DND-41 (cell line): ENCODE data around the gene ZNF583.

Source experiments
- ATAC-seq: fragments of 200-7000 bp; cut with Tn5 transposase; 3 replicates; pipeline ENCODE4 v1.9.1; 2021; ENCODE audit warnings: low read depth; ENCODE audit not compliant: insufficient read depth
- DNase-seq: peaks from one replicate; pipeline ENCODE4 v3.0.0-alpha.2; 2020
- H2AFZ ChIP-seq: 2 replicates; pipeline ENCODE4 v1.6.0; 2012; ENCODE audit warnings: low read depth, low read length
- H3K27ac ChIP-seq: 2 replicates; pipeline ENCODE4 v1.5.1; 2012; ENCODE audit warnings: low read length, inconsistent platforms
- H3K27me3 ChIP-seq: fragments of 200-600 bp; sonication (generic); 2 replicates; pipeline ENCODE4 v1.6.0; 2012; ENCODE audit warnings: low read length, mild to moderate bottlenecking, inconsistent platforms; ENCODE audit not compliant: insufficient read depth, poor library complexity
- H3K36me3 ChIP-seq: 2 replicates; pipeline ENCODE4 v1.5.1; 2012; ENCODE audit warnings: low read length, inconsistent platforms; ENCODE audit not compliant: insufficient read depth
- H3K4me1 ChIP-seq: 2 replicates; pipeline ENCODE4 v1.5.1; 2012; ENCODE audit warnings: mild to moderate bottlenecking, low read length; ENCODE audit not compliant: insufficient read depth
- H3K4me2 ChIP-seq: 2 replicates; pipeline ENCODE4 v1.6.0; 2012; ENCODE audit warnings: mild to moderate bottlenecking, moderate library complexity, low read length, inconsistent platforms; ENCODE audit not compliant: insufficient read depth
- H3K4me3 ChIP-seq, 2 experiments: fragments of 200-600 bp in 1 of 2; shearing (Covaris generic) in 1 of 2; 2 replicates each; pipeline ENCODE4 v1.5.1; 2012 to 2016; ENCODE audit warnings: inconsistent platforms in 2 of 2, low read length in 2 of 2, mild to moderate bottlenecking in 2 of 2, low read depth in 1 of 2, moderate library complexity in 1 of 2
- H3K79me2 ChIP-seq: 2 replicates; pipeline ENCODE4 v1.6.0; 2012; ENCODE audit warnings: low read length, inconsistent platforms; ENCODE audit not compliant: insufficient read depth
- H3K9ac ChIP-seq: 2 replicates; pipeline ENCODE4 v1.6.0; 2012; ENCODE audit warnings: low read depth, mild to moderate bottlenecking, inconsistent platforms, low read length, moderate library complexity
- H3K9me3 ChIP-seq: 2 replicates; pipeline ENCODE4 v1.5.1; 2012; ENCODE audit warnings: low read length, moderate library complexity, mild to moderate bottlenecking, inconsistent platforms; ENCODE audit not compliant: insufficient read depth, severe bottlenecking
- H4K20me1 ChIP-seq: 2 replicates; pipeline ENCODE4 v1.6.0; 2012; ENCODE audit warnings: low read length; ENCODE audit not compliant: insufficient read depth
- EZH2 ChIP-seq: IDR thresholded peaks from 3 replicates; pipeline ENCODE4 v1.6.1; 2012; ENCODE audit warnings: borderline replicate concordance, low read depth, mild to moderate bottlenecking, moderate library complexity, low read length, inconsistent platforms; ENCODE audit not compliant: severe bottlenecking
- TF ChIP-seq, protein P1 (sequence below): IDR thresholded peaks from 2 replicates; pipeline ENCODE4 v1.5.1; 2012; ENCODE audit warnings: borderline replicate concordance, low read length, moderate library complexity, mild to moderate bottlenecking; ENCODE audit not compliant: poor library complexity, severe bottlenecking; ENCODE audit errors: extremely low read depth

Gene ZNF583

DNA sequence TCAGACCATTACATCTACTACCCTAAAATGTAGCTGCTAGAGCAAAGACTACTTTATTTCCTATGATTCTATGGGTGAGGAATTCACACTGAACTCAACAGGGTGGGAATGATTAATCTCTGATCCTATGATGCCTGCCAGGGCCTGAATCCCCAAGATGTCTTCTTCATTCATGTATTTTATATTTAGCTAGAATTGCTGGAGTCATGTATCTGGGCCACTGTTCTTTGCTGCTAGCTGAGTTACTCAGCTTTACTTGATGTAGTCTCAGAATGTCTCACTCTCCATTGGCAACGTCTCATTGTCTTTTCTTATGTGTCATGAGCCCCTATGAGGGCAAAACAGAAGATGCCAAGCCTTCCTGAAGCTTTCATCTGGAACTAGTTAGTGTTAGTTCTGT lies 31.9 kb upstream of the ZNF583 start:
- Histone ChIP-seq H3K4me3 (no peak overlapping the region), H3K4me1 (no peaks in the 10 kb centered on the region), H3K9me3 (no peaks in the 10 kb centered on the region), H4K20me1 (no peaks in the 10 kb centered on the region), H3K27ac (no peak overlapping the region), H3K36me3 (no peaks in the 10 kb centered on the region), H2AFZ (no peak overlapping the region), H3K79me2 (no peaks in the 10 kb centered on the region), H3K9ac (no peak overlapping the region), H3K4me2 (no peak overlapping the region), H3K27me3 (peaks cover 10% of the 10 kb centered on the region)
- no peak for TF ChIP-seq EZH2
- TF ChIP-seq, protein P1, sequence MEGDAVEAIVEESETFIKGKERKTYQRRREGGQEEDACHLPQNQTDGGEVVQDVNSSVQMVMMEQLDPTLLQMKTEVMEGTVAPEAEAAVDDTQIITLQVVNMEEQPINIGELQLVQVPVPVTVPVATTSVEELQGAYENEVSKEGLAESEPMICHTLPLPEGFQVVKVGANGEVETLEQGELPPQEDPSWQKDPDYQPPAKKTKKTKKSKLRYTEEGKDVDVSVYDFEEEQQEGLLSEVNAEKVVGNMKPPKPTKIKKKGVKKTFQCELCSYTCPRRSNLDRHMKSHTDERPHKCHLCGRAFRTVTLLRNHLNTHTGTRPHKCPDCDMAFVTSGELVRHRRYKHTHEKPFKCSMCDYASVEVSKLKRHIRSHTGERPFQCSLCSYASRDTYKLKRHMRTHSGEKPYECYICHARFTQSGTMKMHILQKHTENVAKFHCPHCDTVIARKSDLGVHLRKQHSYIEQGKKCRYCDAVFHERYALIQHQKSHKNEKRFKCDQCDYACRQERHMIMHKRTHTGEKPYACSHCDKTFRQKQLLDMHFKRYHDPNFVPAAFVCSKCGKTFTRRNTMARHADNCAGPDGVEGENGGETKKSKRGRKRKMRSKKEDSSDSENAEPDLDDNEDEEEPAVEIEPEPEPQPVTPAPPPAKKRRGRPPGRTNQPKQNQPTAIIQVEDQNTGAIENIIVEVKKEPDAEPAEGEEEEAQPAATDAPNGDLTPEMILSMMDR, result no peak
- ATAC-seq (no peak), DNase-seq (no peak)

DNA sequence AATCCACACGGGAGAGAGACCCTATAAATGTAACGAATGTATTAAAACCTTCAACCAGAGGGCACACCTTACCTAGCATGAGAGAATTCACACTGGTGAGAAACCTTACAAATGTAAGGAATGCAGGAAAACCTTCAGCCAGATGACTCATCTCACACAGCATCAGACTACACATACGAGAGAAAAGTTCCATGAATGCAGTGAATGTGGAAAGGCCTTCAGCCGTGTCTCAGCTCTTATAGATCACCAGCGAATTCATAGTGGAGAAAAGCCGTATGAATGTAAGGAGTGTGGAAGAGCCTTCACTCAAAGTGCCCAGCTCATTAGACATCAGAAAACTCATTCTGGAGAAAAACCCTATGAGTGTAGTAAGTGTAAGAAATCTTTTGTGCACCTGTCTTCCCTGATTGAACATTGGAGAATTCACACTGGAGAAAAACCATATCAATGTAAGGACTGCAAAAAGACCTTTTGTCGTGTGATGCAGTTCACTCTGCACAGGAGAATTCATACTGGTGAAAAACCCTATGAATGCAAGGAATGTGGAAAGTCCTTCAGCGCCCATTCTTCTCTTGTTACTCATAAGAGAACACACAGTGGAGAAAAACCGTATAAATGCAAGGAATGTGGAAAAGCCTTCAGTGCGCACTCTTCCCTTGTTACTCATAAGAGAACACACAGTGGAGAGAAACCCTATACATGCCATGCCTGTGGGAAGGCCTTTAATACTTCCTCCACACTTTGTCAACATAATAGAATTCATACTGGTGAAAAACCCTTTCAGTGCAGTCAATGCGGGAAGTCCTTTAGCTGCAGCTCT lies 26.8 kb upstream of the ZNF583 start:
- no peaks in the 10 kb centered on the region for H3K4me1 ChIP-seq
- no peak overlapping the region for H3K4me2 ChIP-seq
- H3K4me3 ChIP-seq, result no peak overlapping the region
- ATAC-seq, result no peak
- H3K36me3 ChIP-seq, result no peaks in the 10 kb centered on the region
- H3K27me3 ChIP-seq, result no peaks in the 10 kb centered on the region
- TF ChIP-seq, protein P1, result no peak
- no peak for TF ChIP-seq EZH2
- H3K9ac ChIP-seq, result no peak overlapping the region
- no peak overlapping the region for H2AFZ ChIP-seq
- no peaks in the 10 kb centered on the region for H3K9me3 ChIP-seq
- no peak overlapping the region for H3K27ac ChIP-seq
- no peak for DNase-seq
- H3K79me2 ChIP-seq, result no peaks in the 10 kb centered on the region
- no peaks in the 10 kb centered on the region for H4K20me1 ChIP-seq

DNA sequence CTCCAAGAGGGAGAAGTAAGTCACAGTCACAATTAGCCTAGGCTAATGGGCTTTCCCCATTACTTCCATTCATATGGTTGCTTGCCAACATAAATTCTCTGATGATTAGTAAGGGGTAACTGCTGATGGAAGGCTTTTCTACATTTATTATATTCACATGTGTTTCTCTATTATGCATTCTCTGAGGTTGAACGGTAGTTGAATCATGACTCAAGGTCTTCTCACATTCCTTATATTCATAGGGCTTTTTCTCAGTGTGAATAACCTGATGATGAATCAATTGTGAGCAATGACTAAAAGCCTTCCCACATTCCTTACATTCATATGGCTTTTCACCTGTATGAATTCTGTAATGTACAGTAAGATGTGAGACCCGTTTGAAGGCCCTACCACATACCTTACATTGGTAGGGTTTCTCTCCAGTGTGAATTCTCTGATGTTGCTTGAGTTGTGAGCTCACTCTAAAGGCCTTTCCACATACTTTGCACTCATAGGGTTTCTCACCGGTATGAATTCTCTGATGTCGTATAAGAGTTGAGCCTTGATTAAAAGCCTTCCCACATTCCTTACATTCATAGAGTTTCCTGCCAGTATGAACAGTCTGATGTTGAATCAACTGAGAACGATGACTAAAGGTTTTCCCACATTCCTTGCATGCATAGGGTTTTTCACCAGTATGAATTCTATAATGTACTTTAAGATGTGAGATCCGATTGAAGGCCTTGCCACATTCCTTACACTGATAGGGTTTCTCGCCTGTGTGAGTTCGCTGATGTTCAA lies 20.1 kb upstream of the ZNF583 start:
- DNase-seq (no peak), ATAC-seq (no peak)
- Histone ChIP-seq H2AFZ (no peak overlapping the region), H3K27me3 (no peaks in the 10 kb centered on the region), H3K9ac (no peak overlapping the region), H3K27ac (no peak overlapping the region), H3K79me2 (no peaks in the 10 kb centered on the region), H3K4me1 (no peaks in the 10 kb centered on the region), H3K4me2 (no peak overlapping the region), H4K20me1 (no peaks in the 10 kb centered on the region), H3K9me3 (no peaks in the 10 kb centered on the region), H3K4me3 (no peak overlapping the region), H3K36me3 (no peaks in the 10 kb centered on the region)
- TF ChIP-seq, protein P1, result no peak
- no peak for TF ChIP-seq EZH2
